Mesenchymal stem cell (in vitro differentiated cells and primary cell): ENCODE results near the gene IP6K3.

Experiments used
- DNase-seq: peaks from one replicate; pipeline ENCODE4 v3.0.0-alpha.2; 2013
- H2AFZ ChIP-seq: one replicate; pipeline ENCODE4 v1.6.1; 2013; ENCODE audit warnings: low read depth, mild to moderate bottlenecking, control low read depth, inconsistent platforms, low read length, moderate library complexity
- H2AK5ac ChIP-seq: 2 replicates; pipeline ENCODE4 v1.6.1; 2013; ENCODE audit warnings: low read length, moderate library complexity, mild to moderate bottlenecking, inconsistent platforms; ENCODE audit not compliant: severe bottlenecking
- H2BK120ac ChIP-seq: one replicate; pipeline ENCODE4 v1.6.1; 2013; ENCODE audit warnings: low read depth, mild to moderate bottlenecking, inconsistent platforms, low read length, moderate library complexity
- H2BK12ac ChIP-seq, 2 experiments: one replicate each; pipeline ENCODE4 v1.6.1; 2013; ENCODE audit warnings: inconsistent platforms in 2 of 2, low read length in 2 of 2, mild to moderate bottlenecking in 2 of 2, moderate library complexity in 2 of 2, control low read depth in 1 of 2
- H2BK15ac ChIP-seq: one replicate; pipeline ENCODE4 v1.6.1; 2013; ENCODE audit warnings: mild to moderate bottlenecking, low read depth, inconsistent platforms; ENCODE audit not compliant: poor library complexity, severe bottlenecking
- H2BK5ac ChIP-seq: 2 replicates; pipeline ENCODE4 v1.6.1; 2013; ENCODE audit warnings: low read depth, mild to moderate bottlenecking, low read length, control low read depth, inconsistent platforms; ENCODE audit not compliant: poor library complexity, severe bottlenecking
- H3K14ac ChIP-seq, 2 experiments: one replicate each; pipeline ENCODE4 v1.6.1; 2013; ENCODE audit warnings: inconsistent platforms in 2 of 2, low read length in 2 of 2, control low read depth in 1 of 2, mild to moderate bottlenecking in 1 of 2, moderate library complexity in 1 of 2
- H3K18ac ChIP-seq, 2 experiments: one replicate each; pipeline ENCODE4 v1.6.1; 2013; ENCODE audit warnings: inconsistent platforms in 2 of 2, low read length in 2 of 2, control low read depth in 1 of 2, low read depth in 1 of 2, mild to moderate bottlenecking in 1 of 2
- H3K23ac ChIP-seq, 2 experiments: one replicate each; pipeline ENCODE4 v1.6.1; 2013; ENCODE audit warnings: inconsistent platforms in 2 of 2, low read length in 2 of 2, mild to moderate bottlenecking in 2 of 2, moderate library complexity in 2 of 2, control low read depth in 1 of 2
- H3K27ac ChIP-seq: 2 replicates; pipeline ENCODE4 v1.5.1; 2013; ENCODE audit warnings: mild to moderate bottlenecking, moderate library complexity, low read length, control low read depth, inconsistent platforms; ENCODE audit not compliant: poor library complexity, severe bottlenecking
- H3K27me3 ChIP-seq, 2 experiments: 2 replicates each; pipeline versions ENCODE4 v1.6.1 to v1.7.0; 2013; ENCODE audit warnings: low read length in 2 of 2, mild to moderate bottlenecking in 2 of 2, moderate library complexity in 2 of 2, control low read depth in 1 of 2, inconsistent platforms in 1 of 2; ENCODE audit not compliant: control insufficient read depth in 1 of 2, insufficient read depth in 1 of 2
- H3K36me3 ChIP-seq, 2 experiments: 2 replicates each; pipeline versions ENCODE4 v1.6.1 to v1.7.0; 2013; ENCODE audit warnings: low read length in 2 of 2, control low read depth in 1 of 2, inconsistent platforms in 1 of 2, low read depth in 1 of 2, mild to moderate bottlenecking in 1 of 2; ENCODE audit not compliant: insufficient read depth in 2 of 2, control insufficient read depth in 1 of 2
- H3K4ac ChIP-seq, 2 experiments: one replicate each; pipeline ENCODE4 v1.6.1; 2013; ENCODE audit warnings: inconsistent platforms in 2 of 2, low read length in 2 of 2, mild to moderate bottlenecking in 2 of 2, moderate library complexity in 2 of 2, control low read depth in 1 of 2, low read depth in 1 of 2
- H3K4me1 ChIP-seq: 2 replicates; pipeline ENCODE4 v1.6.1; 2013; ENCODE audit warnings: low read depth, low read length, control low read depth; ENCODE audit not compliant: control insufficient read depth, insufficient read depth
- H3K4me2 ChIP-seq: 2 replicates; pipeline ENCODE4 v1.6.1; 2013; ENCODE audit warnings: low read length, mild to moderate bottlenecking, inconsistent platforms; ENCODE audit not compliant: poor library complexity, severe bottlenecking
- H3K4me3 ChIP-seq, 2 experiments: 2 replicates each; pipeline versions ENCODE4 v1.5.1 to v1.7.0; 2013; ENCODE audit warnings: low read length in 2 of 2, mild to moderate bottlenecking in 2 of 2, control low read depth in 1 of 2, low read depth in 1 of 2; ENCODE audit not compliant: insufficient read depth in 1 of 2
- H3K79me1 ChIP-seq: replicated peaks from 2 replicates; pipeline ENCODE4 v1.6.1; 2013; ENCODE audit warnings: mild to moderate bottlenecking, control low read depth, low read length, inconsistent platforms; ENCODE audit not compliant: poor library complexity, severe bottlenecking
- H3K9ac ChIP-seq: 2 replicates; pipeline ENCODE4 v1.7.0; 2013; ENCODE audit warnings: mild to moderate bottlenecking, low read length, moderate library complexity
- H3K9me3 ChIP-seq: 2 replicates; pipeline ENCODE4 v1.7.0; 2013; ENCODE audit warnings: mild to moderate bottlenecking, low read length; ENCODE audit not compliant: control insufficient read depth
- H4K8ac ChIP-seq: one replicate; pipeline ENCODE4 v1.6.1; 2013; ENCODE audit warnings: inconsistent platforms, mild to moderate bottlenecking, low read length, moderate library complexity
- H4K91ac ChIP-seq: one replicate; pipeline ENCODE4 v1.6.1; 2013; ENCODE audit warnings: mild to moderate bottlenecking, low read length, inconsistent platforms
- WGBS: methylation state at CpG from one replicate; pipeline ENCODE4 v1.1.7; 2013; ENCODE audit warnings: mixed read lengths; 5-methylcytosine and 5-hydroxymethylcytosine counted together

The IP6K3 gene

DNA sequence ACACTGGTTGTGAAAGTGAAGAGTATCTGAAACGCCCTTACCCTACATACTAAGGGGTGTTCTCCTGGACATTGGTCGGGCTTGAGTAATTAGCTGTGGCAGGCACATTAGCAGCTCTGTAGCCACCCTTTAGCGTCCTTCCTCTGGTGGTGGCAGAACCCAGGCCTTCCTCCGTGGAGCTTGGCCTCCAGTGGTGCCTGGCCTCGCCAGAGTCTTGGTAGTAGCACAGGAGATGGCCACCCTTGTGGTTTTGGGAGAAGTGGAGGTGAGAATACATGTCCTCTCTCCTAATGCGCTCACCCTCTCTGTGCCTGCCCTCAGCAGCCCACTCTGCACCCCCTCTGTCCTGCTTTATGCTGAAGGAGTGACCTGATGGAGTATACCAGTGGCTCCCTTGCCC, 17.6 kb downstream of the IP6K3 start:
- Histone ChIP-seq H3K27me3 (peaks cover 3 to 64% of the 10 kb centered on the region in 2 experiments), H2BK5ac (no peak overlapping the region), H3K4ac (no peak overlapping the region), H3K4me3 (no peak overlapping the region), H3K18ac (no peak overlapping the region), H3K14ac (peak overlapping the region in 1 of 2 experiments; percentile 22), H3K9ac (no peak overlapping the region), H2BK15ac (no peak overlapping the region), H4K8ac (no peak overlapping the region), H3K4me2 (no peak overlapping the region), H2AFZ (no peak overlapping the region), H4K91ac (no peak overlapping the region), H2BK120ac (no peak overlapping the region), H3K27ac (no peak overlapping the region), H2BK12ac (no peak overlapping the region), H3K4me1 (peaks cover 15% of the 10 kb centered on the region), H3K79me1 (peaks cover 2% of the 10 kb centered on the region), H3K9me3 (no peaks in the 10 kb centered on the region), H3K36me3 (peaks cover 0 to 57% of the 10 kb centered on the region in 2 experiments), H3K23ac (no peak overlapping the region), H2AK5ac (no peak overlapping the region)
- DNase-seq = no peak
- WGBS = 95% methylated on average over 4 of the region's 6 CpGs

DNA sequence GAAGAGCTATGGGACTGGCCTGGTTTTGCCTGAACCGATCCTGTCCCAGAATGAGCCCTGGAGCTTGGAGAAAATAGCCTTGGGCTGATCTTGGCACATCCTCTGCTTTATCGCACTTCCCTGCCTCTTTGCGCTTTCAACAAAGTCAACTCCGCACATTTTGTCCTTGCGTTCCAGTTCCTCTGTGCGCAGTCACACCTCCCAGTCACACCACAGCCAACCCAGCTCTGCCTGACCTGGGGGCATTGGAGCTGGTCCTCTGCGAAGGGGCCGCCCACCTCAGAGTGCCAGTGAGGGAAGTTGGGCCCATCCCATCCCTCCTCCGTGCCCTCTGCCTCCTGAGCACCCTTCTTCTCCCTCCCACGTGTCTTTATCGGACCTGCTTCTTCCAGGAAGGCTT, 18.3 kb downstream of the IP6K3 start:
- no peaks in the 10 kb centered on the region for H3K9me3 ChIP-seq
- H3K27ac ChIP-seq = no peak overlapping the region
- no peaks in the 10 kb centered on the region for H3K79me1 ChIP-seq
- no peak overlapping the region for H3K4me2 ChIP-seq
- H3K36me3 ChIP-seq = peaks cover 0 to 56% of the 10 kb centered on the region in 2 experiments
- no peak overlapping the region for H4K8ac ChIP-seq
- peaks cover 3 to 71% of the 10 kb centered on the region in 2 experiments for H3K27me3 ChIP-seq
- H3K9ac ChIP-seq = no peak overlapping the region
- H4K91ac ChIP-seq = no peak overlapping the region
- H2BK12ac ChIP-seq = no peak overlapping the region
- H3K4ac ChIP-seq = no peak overlapping the region
- no peak overlapping the region for H3K23ac ChIP-seq
- H2AK5ac ChIP-seq = no peak overlapping the region
- H3K4me1 ChIP-seq = peaks cover 15% of the 10 kb centered on the region
- H2BK15ac ChIP-seq = no peak overlapping the region
- no peak overlapping the region for H3K18ac ChIP-seq
- H3K4me3 ChIP-seq = no peak overlapping the region
- no peak overlapping the region for H2BK120ac ChIP-seq
- H2BK5ac ChIP-seq = no peak overlapping the region
- DNase-seq = no peak
- H2AFZ ChIP-seq = no peak overlapping the region
- H3K14ac ChIP-seq = no peak overlapping the region
- WGBS = 93% methylated on average over 11 of the region's 11 CpGs

- no peak overlapping the region for H2BK15ac ChIP-seq
These were observed 18.8 kb downstream of the IP6K3 start for GRCh38 chr6:33727932-33728331.

DNA sequence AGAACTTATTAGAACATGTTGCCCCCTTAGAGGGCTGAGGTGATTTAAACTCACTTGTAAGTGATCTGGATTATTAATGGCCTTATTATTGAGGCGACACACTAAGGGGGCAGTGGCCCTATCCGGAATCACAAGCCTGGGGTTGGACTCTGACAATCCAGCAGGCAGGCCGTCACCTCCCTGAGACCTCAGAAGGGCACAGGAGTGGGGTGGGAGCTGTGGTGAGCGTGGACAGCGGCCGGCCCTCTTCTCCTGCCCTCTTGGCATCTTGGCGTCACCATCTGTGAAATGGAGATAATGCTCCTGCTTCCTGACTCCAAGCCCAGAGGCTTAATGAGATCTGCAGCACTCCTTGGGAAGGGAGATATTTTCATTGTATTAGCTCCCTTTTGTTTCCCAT, 19.6 kb downstream of the IP6K3 start:
- Histone ChIP-seq H3K4me1 (peaks cover 10% of the 10 kb centered on the region), H3K23ac (no peak overlapping the region), H3K27ac (no peak overlapping the region), H3K4ac (no peak overlapping the region), H2AK5ac (no peak overlapping the region), H2BK5ac (no peak overlapping the region), H3K9ac (no peak overlapping the region), H3K9me3 (no peaks in the 10 kb centered on the region), H2BK15ac (no peak overlapping the region), H3K4me2 (no peak overlapping the region), H4K91ac (no peak overlapping the region), H2BK12ac (no peak overlapping the region), H3K79me1 (no peaks in the 10 kb centered on the region), H3K18ac (no peak overlapping the region), H3K4me3 (no peak overlapping the region), H2AFZ (no peak overlapping the region), H4K8ac (no peak overlapping the region), H3K27me3 (peaks cover 3 to 84% of the 10 kb centered on the region in 2 experiments), H3K14ac (no peak overlapping the region), H3K36me3 (peaks cover 0 to 46% of the 10 kb centered on the region in 2 experiments), H2BK120ac (no peak overlapping the region)
- no peak for DNase-seq
- WGBS = 94% methylated on average over 7 of the region's 7 CpGs

More at GRCh38 chr6:33727932-33728331, 18.8 kb downstream of the IP6K3 start:
- no peak overlapping the region for H3K4me2 ChIP-seq
- H3K18ac ChIP-seq = no peak overlapping the region
- peaks cover 0 to 51% of the 10 kb centered on the region in 2 experiments for H3K36me3 ChIP-seq
- H2AK5ac ChIP-seq = no peak overlapping the region
- no peaks in the 10 kb centered on the region for H3K9me3 ChIP-seq
- no peak overlapping the region for H3K27ac ChIP-seq
- no peak overlapping the region for H4K8ac ChIP-seq
- WGBS = 96% methylated on average over 11 of the region's 11 CpGs
- H3K4me1 ChIP-seq = peaks cover 13% of the 10 kb centered on the region
- no peak overlapping the region for H2BK5ac ChIP-seq
- no peak overlapping the region for H2BK120ac ChIP-seq
- DNase-seq = no peak
- no peak overlapping the region for H3K14ac ChIP-seq
- H2AFZ ChIP-seq = no peak overlapping the region
- no peak overlapping the region for H3K23ac ChIP-seq
- no peak overlapping the region for H3K9ac ChIP-seq
- H4K91ac ChIP-seq = no peak overlapping the region
- H3K4me3 ChIP-seq = no peak overlapping the region
- no peak overlapping the region for H3K4ac ChIP-seq
- no peak overlapping the region for H2BK12ac ChIP-seq
- H3K27me3 ChIP-seq = peaks cover 3 to 76% of the 10 kb centered on the region in 2 experiments
- no peaks in the 10 kb centered on the region for H3K79me1 ChIP-seq
